Mucosa of descending colon (tissue), 3 donors: ENCODE results near the gene UACA. TPM values are rescaled to one million over a fixed set of nuclear protein-coding genes. Genes with fewer than 3 reads are reported as not detected.

ENCODE experiments used
- ATAC-seq: fragments of 200-7000 bp; cut with Tn5 transposase; one replicate; pipeline ENCODE4 v1.9.1; 2020; ENCODE audit warnings: mild to moderate bottlenecking, moderate library complexity
- DNase-seq, 3 donors: peaks; one replicate each; pipeline ENCODE4 v3.0.0-alpha.2; 2020
- H3K36me3 ChIP-seq: fragments of 200-600 bp; one replicate; pipeline ENCODE4 v1.8.0; 2021; ENCODE audit warnings: low read depth, mild to moderate bottlenecking
- H3K4me1 ChIP-seq: fragments of 200-600 bp; one replicate; pipeline ENCODE4 v1.8.0; 2021; ENCODE audit warnings: low read depth, mild to moderate bottlenecking
- H3K4me3 ChIP-seq: fragments of 200-600 bp; one replicate; pipeline ENCODE4 v1.8.0; 2021; ENCODE audit warnings: mild to moderate bottlenecking
- H3K9me3 ChIP-seq: fragments of 200-600 bp; one replicate; pipeline ENCODE4 v1.8.0; 2021; ENCODE audit warnings: mild to moderate bottlenecking
- CTCF ChIP-seq: fragments of 200-600 bp; IDR thresholded peaks from one replicate; pipeline ENCODE4 v1.8.0; 2022; ENCODE audit warnings: antibody characterized with exemption, mild to moderate bottlenecking
- intact Hi-C, 2 donors: fragments of 100-400 bp; cut with DNase I in 1 of 2; cut with micrococcal nuclease in 1 of 2; formaldehyde crosslinking; loops; one replicate each; pipeline versions ENCODE4 v1.11.0 to v1.11.1; 2022; cut with DNase I, micrococcal nuclease
- total RNA-seq, 3 donors: library from RNA; stranded (reverse); fragmentation: NEBNext Ultra II Directional in 2 of 3; extraction: Animal tissue kit (Norgen Biotek cat#: 25700) in 2 of 3; gene quantifications; one replicate each; pipeline versions ENCODE4 v1.2.1 to v1.2.4, GENCODE V29; 2021 to 2023
- donor health status: DM: no; HTN: no; CAD: no; lungs with moderate emphysema.
- donor health status: DM: no; HTN: no; CAD: no.
- donor health status: DM: no; HTN: yes; CAD: no.

Gene UACA
- total RNA-seq, 3 donors from 2014 or later = 42.1 to 74.7 (median 64.9) TPM

- H3K4me3 ChIP-seq = no peak overlapping the region
- intact Hi-C loops = no loop called here
- no peaks in the 10 kb centered on the region for H3K9me3 ChIP-seq
- ATAC-seq (peak; percentile 44), DNase-seq (no peak)
- H3K4me1 ChIP-seq = peaks cover 7% of the 10 kb centered on the region
- no peak for TF ChIP-seq CTCF
- no peaks in the 10 kb centered on the region for H3K36me3 ChIP-seq
These were observed 5.0 kb upstream of the UACA start for GRCh38 chr15:70768257-70768883.

- peaks cover 7% of the 10 kb centered on the region for H3K4me1 ChIP-seq
- intact Hi-C loops = no loop called here
- TF ChIP-seq CTCF = no peak
- H3K4me3 ChIP-seq = no peak overlapping the region
- DNase-seq = no peak
- no peak for ATAC-seq
- no peaks in the 10 kb centered on the region for H3K36me3 ChIP-seq
- no peaks in the 10 kb centered on the region for H3K9me3 ChIP-seq
These were observed 4.3 kb upstream of the UACA start for GRCh38 chr15:70767667-70768066.

- Histone ChIP-seq H3K9me3 (no peaks in the 10 kb centered on the region), H3K36me3 (no peaks in the 10 kb centered on the region), H3K4me3 (no peak overlapping the region), H3K4me1 (peaks cover 7% of the 10 kb centered on the region)
- no peak for TF ChIP-seq CTCF
- no peak for DNase-seq
- no peak for ATAC-seq
- intact Hi-C loops = no loop called here
These were observed 3.2 kb upstream of the UACA start for GRCh38 chr15:70766597-70766996.

- TF ChIP-seq CTCF = no peak
- intact Hi-C loops = no loop called here
These were observed 2.3 kb upstream of the UACA start for GRCh38 chr15:70765504-70766281.

GRCh38 chr15:70763950-70764730 lies 782 bp upstream of the UACA start:
- Histone ChIP-seq H3K4me1 (peaks cover 7% of the 10 kb centered on the region), H3K36me3 (no peaks in the 10 kb centered on the region), H3K9me3 (no peaks in the 10 kb centered on the region), H3K4me3 (peak overlapping the region; percentile 65)
- no peak for TF ChIP-seq CTCF
- peak in 1 of 3 donors; percentile 51 for DNase-seq
- intact Hi-C loops = no loop called here
- no peak for ATAC-seq

More at GRCh38 chr15:70765504-70766281, 2.3 kb upstream of the UACA start:
- no peak for DNase-seq
- Histone ChIP-seq H3K4me3 (no peak overlapping the region), H3K36me3 (no peaks in the 10 kb centered on the region), H3K9me3 (no peaks in the 10 kb centered on the region), H3K4me1 (peaks cover 7% of the 10 kb centered on the region)
- ATAC-seq = no peak
